ENCODE measurements around the gene UBE2Q1. TPM values are rescaled to one million over a fixed set of nuclear protein-coding genes. Genes with fewer than 3 reads are reported as not detected.

UBE2Q1 gene
- total RNA-seq (2021) = 60.8 to 62.7 TPM (median 61.6 TPM) in 3 replicates
- percentile 87 among the genes with signal in this experiment for Bru-seq, nascent RNA
- long read RNA-seq, experiment 1, transcript UBE2Q1-201 (13 exons, 3,210 nt) = major isoform, 101 of 135 reads
- long read RNA-seq, experiment 1, partial matches to known transcripts = 12 of 135 reads
- long read RNA-seq, experiment 1, other reads (novel, unspliced or antisense) = 22 of 135 reads
- long read RNA-seq, experiment 2, transcript UBE2Q1-201 (13 exons, 3,210 nt) = major isoform, 63 of 99 reads
- long read RNA-seq, experiment 2, partial matches to known transcripts = 18 of 99 reads
- long read RNA-seq, experiment 2, other reads (novel, unspliced or antisense) = 18 of 99 reads
- long read RNA-seq, experiment 3, partial matches to known transcripts = 10 of 14 reads
- long read RNA-seq, experiment 3, other reads (novel, unspliced or antisense) = 3 of 14 reads

- peak within 1 kb of the TSS; percentile 94 for H3K4me3 Mint-ChIP-seq
- no peaks in the 10 kb centered on the region for H3K27me3 Mint-ChIP-seq (ENCODE audit: low read depth)
- ATAC-seq = no peak
- peaks cover 28% of the 10 kb centered on the region for H3K4me1 Mint-ChIP-seq
- peak within 1 kb of the TSS; percentile 89 for H3K27ac Mint-ChIP-seq
- DNase-seq (ENCODE audit: low spot score) = peak; percentile 38
- TF ChIP-seq NFYB (CRISPR knock-in tag; conservative IDR thresholded peaks at IDR 0.05; ENCODE audit: low read depth) (no peak), CREB1 (CRISPR knock-in tag; IDR thresholded peaks at IDR 0.05) (no peak), EMX1 (CRISPR knock-in tag; IDR thresholded peaks at IDR 0.05) (no peak), TEAD1 (CRISPR knock-in tag; IDR thresholded peaks at IDR 0.05) (no peak), ZNF423 (CRISPR knock-in tag; IDR thresholded peaks at IDR 0.05) (no peak), ZMAT4 (CRISPR knock-in tag; IDR thresholded peaks at IDR 0.05) (no peak), SMAD4 (CRISPR knock-in tag; IDR thresholded peaks at IDR 0.05) (no peak), SMAD3 (CRISPR knock-in tag; IDR thresholded peaks at IDR 0.05; ENCODE audit: borderline replicate concordance) (no peak), NR3C1 (CRISPR knock-in tag; conservative IDR thresholded peaks at IDR 0.05; ENCODE audit: low read depth) (no peak), CDX4 (CRISPR knock-in tag; IDR thresholded peaks at IDR 0.05; ENCODE audit: borderline replicate concordance) (no peak), MYBL2 (CRISPR knock-in tag; IDR thresholded peaks at IDR 0.05) (no peak), OVOL2 (CRISPR knock-in tag; IDR thresholded peaks at IDR 0.05; ENCODE audit: borderline replicate concordance) (no peak), ZNF532 (CRISPR knock-in tag; IDR thresholded peaks at IDR 0.05; ENCODE audit: borderline replicate concordance) (no peak), USF2 (CRISPR knock-in tag; IDR thresholded peaks at IDR 0.05) (no peak), SP1 (CRISPR knock-in tag; conservative IDR thresholded peaks at IDR 0.05) (no peak)
- ChIA-PET POLR2A (no interaction called here), CTCF (interaction anchor here (0.5 to 2.1 kb wide), 5 partner anchors 12 to 320 kb away, joined by 3 to 14 read pairs (median 7); no protein-coding TSS in a partner anchor)
- no peaks in the 10 kb centered on the region for H3K9me3 Mint-ChIP-seq
- peaks cover 31% of the 10 kb centered on the region for H3K36me3 Mint-ChIP-seq
Observed at GRCh38 chr1:154557939-154558719, at the start of gene UBE2Q1. Gene UBE2Q1, minus strand, starts transcription at chr1:154558662. Its CDS starts 109 bp downstream, at chr1:154558553.

GRCh38 chr1:154607609-154608396 lies 49.3 kb upstream of the UBE2Q1 start, which contains the start of gene ADAR:
Gene ADAR, minus strand, starts transcription at chr1:154608186. Its CDS starts 180 bp downstream, at chr1:154608006.
- ATAC-seq = peak; percentile 7
- H3K27ac Mint-ChIP-seq = peak within 1 kb of the TSS; percentile 99
- CTCF ChIA-PET = interaction anchor here (0.6 kb wide), 2 partner anchors 209 to 255 kb away, joined by 3 to 4 read pairs; no protein-coding TSS in a partner anchor
- H3K27me3 Mint-ChIP-seq (ENCODE audit: low read depth) = no peaks in the 10 kb centered on the region; the same call in 1 of the 2 replicates
- peak within 1 kb of the TSS; percentile 93 for H3K4me3 Mint-ChIP-seq
- POLR2A ChIA-PET = interaction anchor here (1.5 to 1.8 kb wide), 2 partner anchors 19 to 40 kb away, joined by 5 to 7 read pairs; partner anchors contain the start of gene CHRNB2
- DNase-seq (ENCODE audit: low spot score) = peak; percentile 67
- H3K4me1 Mint-ChIP-seq = peaks cover 76% of the 10 kb centered on the region
- peaks cover 3% of the 10 kb centered on the region; the same call in 1 of the 2 replicates for H3K36me3 Mint-ChIP-seq
- no peaks in the 10 kb centered on the region for H3K9me3 Mint-ChIP-seq
- TF ChIP-seq RELA (CRISPR knock-in tag; IDR thresholded peaks at IDR 0.05; ENCODE audit: borderline replicate concordance) (no peak), TCF7 (CRISPR knock-in tag; IDR thresholded peaks at IDR 0.05; ENCODE audit: low read depth) (no peak), FOXK1 (CRISPR knock-in tag; IDR thresholded peaks at IDR 0.05) (no peak), FOXP4 (CRISPR knock-in tag; IDR thresholded peaks at IDR 0.05) (no peak), HMGXB4 (CRISPR knock-in tag; IDR thresholded peaks at IDR 0.05) (peak; percentile 66), KAT7 (CRISPR knock-in tag; IDR thresholded peaks at IDR 0.05; ENCODE audit: borderline replicate concordance) (0 out of 2 replicates have a peak, but pooled peaks have one; percentile 42)

All from WTC11 (cell line).